NCI-H1436 (cell line): ENCODE measurements around the gene MAN2A2.

Experiments used
- DNase-seq: peaks from one replicate; lab custom pipeline; 2025; lab: John Stamatoyannopoulos, UW

MAN2A2 gene

GRCh38 chr15:90946941-90947576, 44.0 kb downstream of the MAN2A2 start:
- DNase-seq: no peak

- no peak for DNase-seq
These were observed 44.7 kb downstream of the MAN2A2 start for GRCh38 chr15:90947577-90948357.

- DNase-seq: no peak
These were observed 45.4 kb downstream of the MAN2A2 start for GRCh38 chr15:90948506-90948905.

- DNase-seq: no peak
These were observed 47.0 kb downstream of the MAN2A2 start for GRCh38 chr15:90949979-90950675.

GRCh38 chr15:90950676-90951075, 47.6 kb downstream of the MAN2A2 start:
- no peak for DNase-seq

- no peak for DNase-seq
These were observed 50.0 kb downstream of the MAN2A2 start for GRCh38 chr15:90952901-90953677.

- no peak for DNase-seq
These were observed 51.0 kb downstream of the MAN2A2 start for GRCh38 chr15:90953947-90954711.

- peak; percentile 90 for DNase-seq
These were observed 51.9 kb downstream of the MAN2A2 start, which contains the start of gene RCCD1 for GRCh38 chr15:90954712-90955623. TSS of gene RCCD1 (plus strand) at chr15:90954884. CDS start at chr15:90956735, 1,851 bp downstream.

GRCh38 chr15:90955624-90956273, 52.6 kb downstream of the MAN2A2 start:
- DNase-seq: no peak

GRCh38 chr15:90956274-90957030, 53.4 kb downstream of the MAN2A2 start:
- no peak for DNase-seq

GRCh38 chr15:90957031-90957790, 54.1 kb downstream of the MAN2A2 start:
- no peak for DNase-seq

- no peak for DNase-seq
These were observed 54.7 kb downstream of the MAN2A2 start for GRCh38 chr15:90957791-90958190.

GRCh38 chr15:90959028-90959595, 56.0 kb downstream of the MAN2A2 start:
- DNase-seq: no peak

GRCh38 chr15:90959894-90960293, 56.8 kb downstream of the MAN2A2 start:
- DNase-seq: no peak

GRCh38 chr15:90960298-90961091, 57.4 kb downstream of the MAN2A2 start:
- no peak for DNase-seq

GRCh38 chr15:90962021-90962420, 58.9 kb downstream of the MAN2A2 start:
- DNase-seq: no peak

- DNase-seq: no peak
These were observed 63.2 kb downstream of the MAN2A2 start for GRCh38 chr15:90966262-90966661.
